GM10266 (cell line): ENCODE measurements around the gene GNGT1.
A peak's percentile ranks its signal among the peaks of the same experiment; 100 is the strongest.

Experiments used
- DNase-seq: peaks from one replicate; pipeline ENCODE4 v3.0.0; 2012; ENCODE audit errors: extremely low spot score
- TF ChIP-seq, protein P1 (sequence below): IDR thresholded peaks from 2 replicates; pipeline ENCODE4 v1.5.1; 2012; ENCODE audit warnings: mild to moderate bottlenecking, low read depth; ENCODE audit not compliant: control insufficient read depth, insufficient read depth; ENCODE audit errors: missing control alignments

Gene GNGT1

GRCh38 chr7:93920496-93921182, 14.3 kb downstream of the GNGT1 start:
- TF ChIP-seq, protein P1, sequence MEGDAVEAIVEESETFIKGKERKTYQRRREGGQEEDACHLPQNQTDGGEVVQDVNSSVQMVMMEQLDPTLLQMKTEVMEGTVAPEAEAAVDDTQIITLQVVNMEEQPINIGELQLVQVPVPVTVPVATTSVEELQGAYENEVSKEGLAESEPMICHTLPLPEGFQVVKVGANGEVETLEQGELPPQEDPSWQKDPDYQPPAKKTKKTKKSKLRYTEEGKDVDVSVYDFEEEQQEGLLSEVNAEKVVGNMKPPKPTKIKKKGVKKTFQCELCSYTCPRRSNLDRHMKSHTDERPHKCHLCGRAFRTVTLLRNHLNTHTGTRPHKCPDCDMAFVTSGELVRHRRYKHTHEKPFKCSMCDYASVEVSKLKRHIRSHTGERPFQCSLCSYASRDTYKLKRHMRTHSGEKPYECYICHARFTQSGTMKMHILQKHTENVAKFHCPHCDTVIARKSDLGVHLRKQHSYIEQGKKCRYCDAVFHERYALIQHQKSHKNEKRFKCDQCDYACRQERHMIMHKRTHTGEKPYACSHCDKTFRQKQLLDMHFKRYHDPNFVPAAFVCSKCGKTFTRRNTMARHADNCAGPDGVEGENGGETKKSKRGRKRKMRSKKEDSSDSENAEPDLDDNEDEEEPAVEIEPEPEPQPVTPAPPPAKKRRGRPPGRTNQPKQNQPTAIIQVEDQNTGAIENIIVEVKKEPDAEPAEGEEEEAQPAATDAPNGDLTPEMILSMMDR: no peak
- DNase-seq: no peak

GRCh38 chr7:93921186-93921585, 14.8 kb downstream of the GNGT1 start:
- DNase-seq: no peak

DNA sequence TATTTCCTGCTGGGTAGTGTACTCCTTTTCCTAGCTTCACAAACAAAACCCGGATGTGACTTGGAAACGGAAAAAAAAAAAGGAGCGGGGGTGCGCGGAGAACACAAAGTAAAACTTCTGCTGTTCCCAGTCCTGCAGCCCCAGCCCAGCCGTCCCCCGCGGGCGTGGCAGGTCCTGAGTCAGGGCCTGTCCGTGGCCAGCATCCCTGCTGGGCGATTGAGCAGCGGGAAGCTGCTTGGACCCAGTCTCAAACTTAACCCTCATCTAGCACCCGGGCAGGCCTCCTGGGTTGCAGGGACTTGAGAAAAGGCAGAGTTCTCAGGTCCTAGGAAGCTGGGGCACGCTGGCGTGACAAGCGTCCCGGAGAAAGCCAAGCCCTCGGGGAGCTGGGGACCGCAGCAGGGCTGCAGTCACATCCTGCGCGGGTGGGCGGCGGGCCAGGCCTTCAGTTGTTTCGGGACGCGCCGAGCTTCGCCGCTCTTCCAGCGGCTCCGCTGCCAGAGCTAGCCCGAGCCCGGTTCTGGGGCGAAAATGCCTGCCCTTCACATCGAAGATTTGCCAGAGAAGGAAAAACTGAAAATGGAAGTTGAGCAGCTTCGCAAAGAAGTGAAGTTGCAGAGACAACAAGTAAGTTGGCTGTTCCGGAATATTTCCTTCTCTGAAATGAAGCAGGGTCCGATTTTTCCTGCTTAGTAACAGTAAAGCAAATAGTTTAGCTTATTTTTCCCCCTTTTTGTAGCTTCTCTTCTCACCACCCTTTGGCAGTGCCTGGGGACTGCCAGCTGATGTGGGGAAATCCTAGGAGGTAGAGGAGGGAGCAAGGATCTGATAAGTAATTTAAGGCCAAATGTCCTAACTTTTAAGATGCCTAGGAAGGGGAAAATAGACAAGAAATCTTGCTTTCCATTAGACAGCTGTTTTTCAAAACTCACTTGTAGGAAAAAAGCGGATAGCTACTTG, 15.5 kb downstream of the GNGT1 start, which contains the start of gene GNG11:
Gene GNG11, plus strand, starts transcription at position 129 of the 960 bp plus-strand sequence. Its CDS starts 403 bp downstream, at position 532.
- DNase-seq: peak; percentile 20
- TF ChIP-seq, protein P1: no peak

More at GRCh38 chr7:93921186-93921585, 14.8 kb downstream of the GNGT1 start:
- TF ChIP-seq, protein P1: no peak

DNA sequence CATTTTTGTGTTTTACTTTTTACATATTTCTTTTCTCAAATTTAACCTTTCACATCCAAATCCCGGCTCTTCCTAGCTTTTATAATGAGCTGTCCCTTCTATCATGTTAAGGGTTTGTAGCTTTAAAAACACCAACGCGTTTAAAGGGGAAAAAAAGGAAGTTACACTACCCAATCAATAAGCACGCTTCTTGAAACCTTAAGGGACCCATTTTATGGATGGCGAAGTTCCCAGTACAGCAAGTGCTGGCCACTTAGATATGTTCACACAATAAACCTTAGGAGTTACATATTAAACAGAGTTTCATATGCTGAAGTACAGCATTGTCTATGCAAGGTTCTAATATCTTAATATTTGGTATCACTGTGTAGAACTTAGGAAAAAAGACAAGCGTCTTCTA, 16.9 kb downstream of the GNGT1 start:
- TF ChIP-seq, protein P1: no peak
- no peak for DNase-seq

GRCh38 chr7:93923942-93924341, 17.6 kb downstream of the GNGT1 start:
- no peak for DNase-seq
- TF ChIP-seq, protein P1: no peak

- DNase-seq: no peak
- TF ChIP-seq, protein P1: no peak
These were observed 20.4 kb downstream of the GNGT1 start for GRCh38 chr7:93926800-93927199.
